Gastrocnemius medialis (tissue), 4 donors: ENCODE data around the gene MCM5. TPM values are rescaled to one million over a fixed set of nuclear protein-coding genes. Genes with fewer than 3 reads are reported as not detected.
"Not testable (repeated sequence)": the region's sequence is repeated elsewhere in the genome, so short reads cannot be mapped to it uniquely, and the experiment has no call there.

Source experiments
- ATAC-seq, 2 donors: fragments of 150-250 bp; one replicate each; pipeline ENCODE4 v1.9.1; 2016
- DNase-seq, 2 donors: peaks; one replicate each; pipeline ENCODE4 v3.0.0-alpha.2; 2019
- H3K27ac ChIP-seq, 4 donors: fragments of 200-600 bp; sonication (generic); 1 replicate in 1 of 4; 2 replicates in 3 of 4; pipeline ENCODE4 v1.5.1; 2016 to 2018; ENCODE audit warnings: mild to moderate bottlenecking in 2 of 4, moderate library complexity in 1 of 4
- H3K27me3 ChIP-seq, 3 donors: fragments of 200-600 bp; sonication (generic) in 2 of 3; 1 replicate in 1 of 3; 2 replicates in 2 of 3; pipeline versions ENCODE4 v1.5.1 to v1.6.0; 2016 to 2019; ENCODE audit warnings: mild to moderate bottlenecking in 1 of 3, moderate library complexity in 1 of 3
- H3K36me3 ChIP-seq, 2 donors: fragments of 200-600 bp; sonication (generic) in 1 of 2; one replicate each; pipeline ENCODE4 v1.5.1; 2017 to 2018
- H3K4me1 ChIP-seq, 2 donors: fragments of 200-600 bp; sonication (generic) in 1 of 2; one replicate each; pipeline ENCODE4 v1.5.1; 2016 to 2017; ENCODE audit warnings: mild to moderate bottlenecking in 2 of 2
- H3K4me3 ChIP-seq, 4 donors: fragments of 200-600 bp; sonication (generic) in 3 of 4; 1 replicate in 1 of 4; 2 replicates in 3 of 4; pipeline ENCODE4 v1.5.1; 2016 to 2019; ENCODE audit warnings: mild to moderate bottlenecking in 2 of 4
- H3K9me3 ChIP-seq, 3 donors: fragments of 200-600 bp; sonication (generic) in 2 of 3; 1 replicate in 1 of 3; 2 replicates in 2 of 3; pipeline ENCODE4 v1.5.1; 2016 to 2019
- CTCF ChIP-seq, 5 experiments: fragments of 450-650 bp in 3 of 5; fragments of 200-600 bp in 2 of 5; sonication (generic) in 2 of 5; IDR thresholded peaks in 4 of 5; conservative IDR thresholded peaks in 1 of 5; 1 replicate in 4 of 5; 2 replicates in 1 of 5; pipeline ENCODE4 v1.5.1; 2016 to 2019; ENCODE audit warnings: antibody characterized with exemption in 5 of 5, mild to moderate bottlenecking in 3 of 5, moderate library complexity in 3 of 5
- POLR2A ChIP-seq, 2 donors: fragments of 450-650 bp; IDR thresholded peaks; one replicate each; pipeline ENCODE4 v1.6.1; 2017; ENCODE audit warnings: antibody characterized with exemption in 2 of 2, mild to moderate bottlenecking in 2 of 2, moderate library complexity in 2 of 2
- in situ Hi-C, 4 donors: fragments of 200-750 bp; cut with MboI; loops; one replicate each; pipeline versions ENCODE4 v1.15.0 to v1.8.0; 2017; ENCODE audit warnings: low sequenced_read_pairs in 4 of 4
- intact Hi-C: fragments of 100-400 bp; cut with DNase I; formaldehyde crosslinking; loops from one replicate; pipeline ENCODE4 v1.15.1; 2023; ENCODE audit warnings: low total_unique reads
- total RNA-seq, 4 donors: library from RNA; depleted of rRNA; stranded (reverse); fragments of >200 nt; gene quantifications; one replicate each; pipeline versions ENCODE4 v1.1.0 to v1.2.3, GENCODE V29; 2016

The MCM5 gene
- total RNA-seq, 4 donors from 2014 or later, result 7.1 to 19.3 (median 14.9) TPM

- DNase-seq, result no peak
- H3K9me3 ChIP-seq, result no peaks in the 10 kb centered on the region
- no peak for TF ChIP-seq CTCF (IDR thresholded peaks at IDR 0.05 in 4 of 5, conservative IDR thresholded peaks at IDR 0.05 in 1 of 5)
- TF ChIP-seq POLR2A (IDR thresholded peaks at IDR 0.05), result no peak
Measured at GRCh38 chr22:35361001-35361558, 38.9 kb upstream of the MCM5 start.

GRCh38 chr22:35363566-35364086 lies 36.3 kb upstream of the MCM5 start:
- no peaks in the 10 kb centered on the region for H3K36me3 ChIP-seq
- intact Hi-C loops (no loop called here), in situ Hi-C loops (no loop called here)
- H3K27me3 ChIP-seq, result no peaks in the 10 kb centered on the region
- no peak overlapping the region for H3K4me3 ChIP-seq
- no peak for ATAC-seq
- H3K4me1 ChIP-seq, result peaks cover 0 to 3% of the 10 kb centered on the region in 2 donors
- H3K9me3 ChIP-seq, result no peaks in the 10 kb centered on the region
- no peak for DNase-seq
- TF ChIP-seq CTCF (IDR thresholded peaks at IDR 0.05 in 4 of 5, conservative IDR thresholded peaks at IDR 0.05 in 1 of 5) (no peak), POLR2A (IDR thresholded peaks at IDR 0.05) (no peak)
- no peak overlapping the region for H3K27ac ChIP-seq

More at GRCh38 chr22:35361001-35361558, 38.9 kb upstream of the MCM5 start:
- intact Hi-C loops (no loop called here), in situ Hi-C loops (no loop called here)
- Histone ChIP-seq H3K36me3 (no peaks in the 10 kb centered on the region), H3K4me1 (no peaks in the 10 kb centered on the region), H3K27ac (no peak overlapping the region), H3K27me3 (no peaks in the 10 kb centered on the region), H3K4me3 (no peak overlapping the region)
- no peak for ATAC-seq

- H3K36me3 ChIP-seq, H3K4me3 ChIP-seq, intact Hi-C loops, DNase-seq, in situ Hi-C loops, H3K4me1 ChIP-seq, H3K27me3 ChIP-seq, H3K27ac ChIP-seq, H3K9me3 ChIP-seq: not testable (repeated sequence)
- peak; percentile 40 to 55 for ATAC-seq
Measured at GRCh38 chr22:35364230-35364629, 35.7 kb upstream of the MCM5 start.

GRCh38 chr22:35367331-35367886 lies 32.5 kb upstream of the MCM5 start:
- no peaks in the 10 kb centered on the region for H3K36me3 ChIP-seq
- H3K9me3 ChIP-seq, result no peaks in the 10 kb centered on the region
- no peaks in the 10 kb centered on the region for H3K27me3 ChIP-seq
- intact Hi-C loops, result no loop called here
- no peak overlapping the region for H3K27ac ChIP-seq
- in situ Hi-C loops, result no loop called here
- H3K4me1 ChIP-seq, result peaks cover 3 to 21% of the 10 kb centered on the region in 2 donors
- no peak overlapping the region for H3K4me3 ChIP-seq
- DNase-seq, result no peak
- ATAC-seq, result no peak
- TF ChIP-seq CTCF (IDR thresholded peaks at IDR 0.05 in 4 of 5, conservative IDR thresholded peaks at IDR 0.05 in 1 of 5) (no peak), POLR2A (IDR thresholded peaks at IDR 0.05) (no peak)

GRCh38 chr22:35368386-35368785 lies 31.6 kb upstream of the MCM5 start:
- H3K4me1 ChIP-seq, result peaks cover 3 to 21% of the 10 kb centered on the region in 2 donors
- ATAC-seq, result no peak
- in situ Hi-C loops (no loop called here), intact Hi-C loops (no loop called here)
- H3K4me3 ChIP-seq, result no peak overlapping the region
- no peaks in the 10 kb centered on the region for H3K36me3 ChIP-seq
- H3K9me3 ChIP-seq, result no peaks in the 10 kb centered on the region
- no peak for DNase-seq
- TF ChIP-seq CTCF (IDR thresholded peaks at IDR 0.05 in 4 of 5, conservative IDR thresholded peaks at IDR 0.05 in 1 of 5) (no peak), POLR2A (IDR thresholded peaks at IDR 0.05) (no peak)
- H3K27ac ChIP-seq, result no peak overlapping the region
- no peaks in the 10 kb centered on the region for H3K27me3 ChIP-seq
